ENCODE results near the gene TRMT13. TPM values are rescaled to one million over a fixed set of nuclear protein-coding genes. Genes with fewer than 3 reads are reported as not detected.

The TRMT13 gene
- total RNA-seq, 1 donor: 10.9 TPM

DNA sequence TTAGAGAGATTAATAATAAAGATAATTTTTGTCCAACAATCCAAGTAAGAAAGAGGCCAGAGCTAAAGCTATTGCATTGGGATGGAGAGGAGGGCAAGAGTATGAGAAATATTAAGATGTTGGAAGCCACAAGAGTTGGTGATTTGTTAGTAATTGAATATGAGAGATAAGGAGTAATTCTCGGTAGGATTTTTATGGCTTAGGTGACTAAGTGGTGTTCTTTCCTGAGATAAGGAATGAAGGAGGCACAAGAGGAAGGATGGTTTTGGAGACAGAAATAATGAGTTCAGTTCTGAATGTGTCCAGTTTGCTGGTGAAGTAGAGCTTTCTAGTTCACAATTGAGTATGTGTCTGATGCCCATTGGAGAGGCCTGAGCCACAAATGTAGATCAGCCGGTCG, 9.4 kb downstream of the TRMT13 start:
- TF ChIP-seq, protein P1, sequence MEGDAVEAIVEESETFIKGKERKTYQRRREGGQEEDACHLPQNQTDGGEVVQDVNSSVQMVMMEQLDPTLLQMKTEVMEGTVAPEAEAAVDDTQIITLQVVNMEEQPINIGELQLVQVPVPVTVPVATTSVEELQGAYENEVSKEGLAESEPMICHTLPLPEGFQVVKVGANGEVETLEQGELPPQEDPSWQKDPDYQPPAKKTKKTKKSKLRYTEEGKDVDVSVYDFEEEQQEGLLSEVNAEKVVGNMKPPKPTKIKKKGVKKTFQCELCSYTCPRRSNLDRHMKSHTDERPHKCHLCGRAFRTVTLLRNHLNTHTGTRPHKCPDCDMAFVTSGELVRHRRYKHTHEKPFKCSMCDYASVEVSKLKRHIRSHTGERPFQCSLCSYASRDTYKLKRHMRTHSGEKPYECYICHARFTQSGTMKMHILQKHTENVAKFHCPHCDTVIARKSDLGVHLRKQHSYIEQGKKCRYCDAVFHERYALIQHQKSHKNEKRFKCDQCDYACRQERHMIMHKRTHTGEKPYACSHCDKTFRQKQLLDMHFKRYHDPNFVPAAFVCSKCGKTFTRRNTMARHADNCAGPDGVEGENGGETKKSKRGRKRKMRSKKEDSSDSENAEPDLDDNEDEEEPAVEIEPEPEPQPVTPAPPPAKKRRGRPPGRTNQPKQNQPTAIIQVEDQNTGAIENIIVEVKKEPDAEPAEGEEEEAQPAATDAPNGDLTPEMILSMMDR (IDR thresholded peaks at IDR 0.05; ENCODE audit: extremely low read depth, low read depth, low read length): no peak
- Histone ChIP-seq H4K20me1 (ENCODE audit: insufficient read depth, low read length) (no peaks in the 10 kb centered on the region), H3K4me1 (ENCODE audit: insufficient read depth, low read length) (no peaks in the 10 kb centered on the region), H3K4me2 (ENCODE audit: insufficient read depth, low read length) (no peak overlapping the region), H3K9me3 (ENCODE audit: low read depth, low read length) (no peaks in the 10 kb centered on the region), H2AFZ (ENCODE audit: low read length) (no peak overlapping the region), H3K27me3 (ENCODE audit: insufficient read depth, low read length) (no peaks in the 10 kb centered on the region), H3K36me3 (ENCODE audit: insufficient read depth, low read length) (peaks cover 79% of the 10 kb centered on the region), H3K4me3 (ENCODE audit: insufficient read depth, low read length) (no peak overlapping the region), H3K79me2 (ENCODE audit: insufficient read depth, low read length) (no peaks in the 10 kb centered on the region), H3K27ac (ENCODE audit: low read depth, low read length) (no peak overlapping the region)
- DNase-seq (ENCODE audit: insufficient read length, low spot score, missing footprints): no peak

DNA sequence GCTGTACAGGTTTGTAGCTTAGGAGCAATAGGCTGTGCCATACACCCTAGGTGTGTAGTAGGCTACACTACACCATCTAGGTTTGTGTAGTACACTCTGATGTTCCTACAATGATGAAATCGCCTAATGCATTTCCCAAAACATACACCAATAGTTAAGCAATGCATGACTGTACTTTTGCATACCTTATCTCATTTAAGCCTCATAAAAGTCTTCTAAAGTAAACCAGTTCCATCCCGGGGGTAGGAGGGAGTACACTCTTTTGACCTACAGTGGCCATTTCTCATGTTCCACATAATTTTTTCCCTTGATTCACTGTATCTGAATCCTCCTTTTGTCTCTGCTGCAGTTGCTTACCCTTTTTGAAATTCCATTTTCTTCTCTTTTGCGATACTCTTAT, 12.2 kb downstream of the TRMT13 start:
- DNase-seq (ENCODE audit: insufficient read length, low spot score, missing footprints): no peak
- Histone ChIP-seq H3K4me2 (ENCODE audit: insufficient read depth, low read length) (no peak overlapping the region), H2AFZ (ENCODE audit: low read length) (no peak overlapping the region), H3K4me3 (ENCODE audit: insufficient read depth, low read length) (no peak overlapping the region), H4K20me1 (ENCODE audit: insufficient read depth, low read length) (no peaks in the 10 kb centered on the region), H3K9me3 (ENCODE audit: low read depth, low read length) (no peaks in the 10 kb centered on the region), H3K27ac (ENCODE audit: low read depth, low read length) (no peak overlapping the region), H3K27me3 (ENCODE audit: insufficient read depth, low read length) (no peaks in the 10 kb centered on the region), H3K36me3 (ENCODE audit: insufficient read depth, low read length) (peaks cover 64% of the 10 kb centered on the region), H3K4me1 (ENCODE audit: insufficient read depth, low read length) (no peaks in the 10 kb centered on the region), H3K79me2 (ENCODE audit: insufficient read depth, low read length) (no peaks in the 10 kb centered on the region)
- TF ChIP-seq, protein P1 (IDR thresholded peaks at IDR 0.05; ENCODE audit: extremely low read depth, low read depth, low read length): no peak

DNA sequence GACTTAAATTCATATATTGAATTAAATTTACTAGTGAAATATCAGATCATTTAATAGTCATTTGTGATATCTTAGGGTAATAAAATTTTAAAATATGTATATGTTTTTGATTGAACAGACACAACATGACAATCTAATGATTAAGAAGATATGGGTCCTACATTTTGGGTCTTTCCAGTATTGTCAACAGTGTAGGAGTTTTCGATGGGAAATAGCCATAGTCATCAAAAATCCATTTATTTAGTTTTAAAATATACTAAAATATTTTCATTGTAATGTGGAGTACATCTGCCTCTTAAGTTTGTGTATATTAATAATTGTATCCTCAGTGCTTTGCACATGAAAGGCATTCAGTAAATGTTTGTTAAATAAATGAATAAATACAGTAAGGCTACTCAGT, 14.0 kb downstream of the TRMT13 start:
- Histone ChIP-seq H3K4me3 (ENCODE audit: insufficient read depth, low read length) (no peak overlapping the region), H3K36me3 (ENCODE audit: insufficient read depth, low read length) (peaks cover 48% of the 10 kb centered on the region), H3K27ac (ENCODE audit: low read depth, low read length) (no peak overlapping the region), H3K4me2 (ENCODE audit: insufficient read depth, low read length) (no peak overlapping the region), H3K4me1 (ENCODE audit: insufficient read depth, low read length) (no peaks in the 10 kb centered on the region), H3K9me3 (ENCODE audit: low read depth, low read length) (no peaks in the 10 kb centered on the region), H2AFZ (ENCODE audit: low read length) (no peak overlapping the region), H3K79me2 (ENCODE audit: insufficient read depth, low read length) (no peaks in the 10 kb centered on the region), H3K27me3 (ENCODE audit: insufficient read depth, low read length) (no peaks in the 10 kb centered on the region), H4K20me1 (ENCODE audit: insufficient read depth, low read length) (no peaks in the 10 kb centered on the region)
- no peak for DNase-seq (ENCODE audit: insufficient read length, low spot score, missing footprints)
- TF ChIP-seq, protein P1 (IDR thresholded peaks at IDR 0.05; ENCODE audit: extremely low read depth, low read depth, low read length): no peak

DNA sequence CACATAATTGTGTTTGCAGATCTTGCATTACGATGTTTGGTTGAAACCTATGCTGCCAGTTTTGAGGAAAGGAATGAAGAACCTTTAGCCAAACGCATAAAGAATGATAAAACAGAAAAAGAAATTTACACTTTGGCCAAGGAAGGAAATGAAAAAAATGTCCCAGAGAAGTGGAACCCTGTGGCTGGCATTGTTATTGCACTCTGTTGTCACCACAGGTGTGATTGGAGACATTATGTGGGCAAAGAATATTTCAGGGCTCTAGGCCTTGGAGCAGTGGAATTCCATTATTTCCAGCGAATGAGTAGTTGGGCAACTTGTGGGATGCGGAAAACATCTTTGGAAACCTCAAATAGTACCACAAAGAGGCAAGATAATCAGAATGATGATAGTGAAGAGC, 14.9 kb downstream of the TRMT13 start:
- Histone ChIP-seq H4K20me1 (ENCODE audit: insufficient read depth, low read length) (no peaks in the 10 kb centered on the region), H3K4me2 (ENCODE audit: insufficient read depth, low read length) (no peak overlapping the region), H3K79me2 (ENCODE audit: insufficient read depth, low read length) (no peaks in the 10 kb centered on the region), H3K9me3 (ENCODE audit: low read depth, low read length) (no peaks in the 10 kb centered on the region), H3K36me3 (ENCODE audit: insufficient read depth, low read length) (peaks cover 43% of the 10 kb centered on the region), H3K27ac (ENCODE audit: low read depth, low read length) (no peak overlapping the region), H3K4me1 (ENCODE audit: insufficient read depth, low read length) (no peaks in the 10 kb centered on the region), H3K4me3 (ENCODE audit: insufficient read depth, low read length) (no peak overlapping the region), H3K27me3 (ENCODE audit: insufficient read depth, low read length) (no peaks in the 10 kb centered on the region), H2AFZ (ENCODE audit: low read length) (no peak overlapping the region)
- DNase-seq (ENCODE audit: insufficient read length, low spot score, missing footprints): no peak
- TF ChIP-seq, protein P1 (IDR thresholded peaks at IDR 0.05; ENCODE audit: extremely low read depth, low read depth, low read length): no peak
